HG03095 (cell line): ENCODE measurements around the gene PAFAH2.

ENCODE experiments used
- ATAC-seq: cut with Tn5 transposase; IDR thresholded peaks from one replicate; pipeline ENCODE4 v1.9.1; 2021; ENCODE audit warnings: moderate library complexity; ENCODE audit not compliant: unreplicated experiment

Gene PAFAH2

DNA sequence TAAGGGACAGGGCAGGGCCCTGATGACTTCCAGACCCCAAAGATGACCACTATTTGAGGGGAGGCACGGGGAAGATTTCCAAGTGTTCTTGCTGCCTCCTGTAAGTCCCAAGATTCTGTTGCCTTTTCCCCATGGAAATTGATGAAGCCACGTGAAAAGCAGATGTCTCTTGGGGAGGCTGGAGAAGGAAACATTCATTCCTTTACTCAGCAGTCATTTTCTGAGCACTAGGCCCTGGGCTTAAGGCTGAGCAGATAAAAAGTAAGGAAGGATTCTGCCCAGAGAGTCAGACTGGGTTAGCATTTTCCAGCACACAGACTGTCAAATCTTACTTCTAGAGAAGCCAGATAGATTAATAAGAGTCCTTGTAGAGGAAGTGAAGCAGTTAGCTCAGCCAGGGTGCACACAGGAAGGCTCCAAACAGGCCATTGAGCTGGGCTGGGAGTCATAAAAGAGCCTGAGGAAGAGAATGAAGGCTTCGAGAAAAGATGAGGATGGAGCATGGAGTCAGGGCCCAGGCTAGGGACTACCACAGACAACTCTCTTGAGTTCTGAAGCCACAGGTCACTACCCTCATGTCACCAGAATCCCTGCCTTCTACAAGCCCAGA lies 33.9 kb upstream of the PAFAH2 start:
- ATAC-seq = no peak

DNA sequence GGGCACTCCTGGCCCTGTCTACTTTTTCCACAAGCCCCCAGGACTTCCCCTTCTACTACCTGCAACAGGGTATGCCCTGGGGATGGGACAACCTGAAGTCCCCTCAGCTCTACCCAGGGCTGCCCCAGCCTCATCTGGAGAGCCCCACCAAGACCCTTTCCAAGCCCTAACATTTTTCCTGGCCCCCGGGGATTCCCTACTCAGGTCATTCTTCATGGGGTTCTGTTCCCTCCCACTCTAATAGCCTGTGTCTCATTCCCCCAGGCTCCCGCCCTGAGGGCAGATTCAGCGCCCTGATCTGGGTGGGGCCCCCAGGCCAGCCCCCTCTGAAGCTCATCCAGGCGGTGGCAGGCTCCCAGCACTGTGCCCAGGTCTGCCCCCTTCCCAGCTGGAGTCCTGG lies 33.3 kb upstream of the PAFAH2 start:
- no peak for ATAC-seq

DNA sequence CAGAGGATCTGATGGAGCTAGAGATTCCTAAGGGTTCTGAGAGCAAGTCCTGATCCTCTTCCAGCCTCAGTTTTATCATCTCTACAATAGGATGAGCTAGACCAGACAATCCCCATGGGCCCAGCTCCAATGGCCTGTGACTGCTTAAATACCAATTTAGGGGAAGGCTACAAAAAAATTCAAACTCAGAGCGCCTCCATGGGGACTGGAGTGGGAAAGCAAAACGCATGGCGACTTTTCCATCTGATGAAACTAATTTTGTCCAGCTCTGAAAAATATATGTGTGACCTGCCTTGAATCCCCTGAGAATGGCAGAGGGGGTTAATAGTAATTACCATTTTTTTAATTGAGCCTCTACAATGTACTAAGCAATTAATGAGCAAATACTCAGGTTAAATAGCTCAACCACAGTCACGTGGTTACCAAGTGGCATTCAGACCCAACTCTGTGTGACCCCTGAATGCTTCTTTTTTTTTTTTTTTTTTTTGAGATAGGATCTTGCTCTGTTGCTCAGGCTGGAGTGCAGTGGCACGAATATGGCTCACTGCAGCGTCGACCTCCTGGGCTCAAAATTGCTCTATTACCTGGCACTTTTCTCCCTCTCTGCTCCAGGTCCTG lies 32.1 kb upstream of the PAFAH2 start:
- ATAC-seq = no peak

DNA sequence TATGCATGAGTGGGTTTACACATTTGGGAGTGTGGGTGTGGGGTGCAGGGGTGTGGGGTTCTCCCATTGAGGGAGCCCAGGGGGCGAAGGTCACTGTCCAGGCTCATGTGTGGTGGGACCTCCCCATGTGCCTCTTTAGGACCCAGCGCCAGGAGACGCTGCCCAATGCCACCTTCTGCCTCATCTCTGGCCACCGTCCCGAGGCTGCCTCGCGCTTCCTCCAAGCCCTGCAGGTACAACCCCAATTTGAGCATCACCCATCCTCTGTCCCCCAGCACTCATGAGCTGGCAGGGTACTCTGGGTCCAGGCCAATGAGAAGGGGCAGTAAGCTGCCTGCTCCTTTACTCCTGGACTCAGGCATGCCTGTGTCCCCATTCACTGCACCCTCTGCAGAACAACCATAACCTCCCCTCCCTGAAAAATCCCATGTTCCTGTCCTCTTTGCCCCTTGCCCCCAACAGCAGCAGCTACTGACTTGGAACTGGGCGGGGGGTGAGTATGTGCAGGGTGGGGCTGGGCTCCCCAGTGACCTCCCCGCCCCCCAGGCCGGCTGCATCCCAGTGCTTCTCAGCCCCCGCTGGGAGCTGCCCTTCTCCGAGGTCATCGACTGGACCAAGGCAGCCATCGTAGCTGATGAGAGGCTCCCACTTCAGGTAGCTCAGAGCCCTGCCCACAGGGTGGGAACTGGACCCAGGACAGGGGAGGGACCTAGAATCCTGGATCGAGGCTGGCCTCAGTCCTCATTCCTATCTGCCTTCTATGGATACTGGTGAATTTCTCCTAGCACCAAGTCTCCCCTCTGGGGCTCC lies 31.4 kb upstream of the PAFAH2 start:
- no peak for ATAC-seq

DNA sequence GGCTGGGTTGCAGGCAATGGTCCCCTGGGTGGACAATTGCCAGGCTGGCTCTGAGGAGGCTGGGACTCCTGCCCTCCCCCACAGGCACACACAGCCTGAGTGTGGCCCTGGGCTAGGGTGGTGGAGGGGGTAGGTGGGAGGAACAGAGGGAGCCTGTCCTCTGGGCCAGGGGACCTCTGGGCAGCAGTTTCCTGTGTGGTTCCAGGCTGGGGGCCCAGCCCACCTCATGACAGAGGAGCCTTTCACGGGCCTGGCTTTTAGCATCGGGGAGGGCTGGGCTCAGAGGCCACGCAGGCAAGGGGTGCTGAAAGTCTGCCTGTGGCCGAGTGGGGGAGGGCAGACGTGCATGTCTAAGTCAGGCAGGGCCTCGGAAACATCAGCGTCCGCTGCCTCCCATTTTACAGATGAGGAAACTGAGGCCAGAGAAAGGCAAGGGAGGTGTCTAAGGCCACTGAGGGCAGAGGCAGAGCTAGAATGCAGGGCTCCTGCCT lies 30.7 kb upstream of the PAFAH2 start:
- ATAC-seq = no peak

DNA sequence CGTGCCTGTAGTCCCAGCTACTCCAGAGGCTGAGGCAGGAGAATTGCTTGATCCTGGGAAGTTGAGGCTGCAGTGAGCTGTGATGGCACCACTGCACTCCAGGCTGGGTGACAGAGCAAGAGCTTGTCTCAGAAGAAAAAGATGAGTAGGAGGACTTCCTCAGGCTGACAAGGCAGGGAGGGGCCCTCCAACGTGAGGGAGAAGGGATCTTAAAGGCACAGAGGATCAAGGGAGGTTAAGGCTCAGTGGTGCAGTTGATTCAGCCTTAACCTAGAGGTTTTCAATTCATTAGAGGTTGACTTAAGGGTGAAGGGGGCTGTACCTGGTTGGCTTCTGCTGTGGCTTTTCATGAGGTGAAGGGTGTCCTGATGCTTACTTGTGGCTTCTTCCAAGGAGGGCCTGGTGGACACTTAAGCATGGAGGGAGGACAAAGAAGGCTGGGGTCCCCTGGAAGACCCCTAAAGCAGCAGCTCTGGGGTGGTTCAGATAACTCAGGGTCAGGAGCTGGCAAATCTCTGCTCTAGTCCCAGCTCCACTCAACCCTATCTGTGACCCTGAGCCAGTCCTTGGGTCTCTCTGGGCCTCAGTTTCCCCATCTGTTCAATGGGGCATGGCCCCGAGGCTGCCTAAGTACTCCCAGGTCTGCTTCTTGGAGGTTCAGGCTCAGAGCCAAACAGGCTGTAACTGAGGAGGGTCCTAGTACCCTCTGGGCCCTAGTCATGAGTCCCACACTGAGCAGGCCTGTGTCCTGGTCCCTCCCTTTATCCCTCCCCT lies 30.0 kb upstream of the PAFAH2 start:
- no peak for ATAC-seq

DNA sequence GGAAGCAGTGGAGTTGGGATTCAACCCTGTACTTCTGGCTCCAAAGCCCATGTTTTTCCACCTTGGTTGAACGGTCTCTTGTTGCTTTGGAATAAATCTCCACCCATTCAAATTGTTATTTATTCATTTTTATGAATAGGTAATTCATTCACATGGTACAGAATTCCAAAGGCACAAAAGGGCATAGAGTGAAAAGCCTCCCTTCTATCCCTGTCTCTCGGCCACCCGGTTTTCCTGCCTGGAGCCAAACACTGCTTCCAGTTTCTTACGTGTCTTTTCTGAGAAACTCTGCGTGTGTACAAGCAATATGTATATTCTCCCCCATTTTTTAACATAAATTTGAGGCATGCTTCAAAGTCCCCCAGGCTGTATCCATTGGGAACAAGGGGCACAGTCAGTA lies 27.7 kb upstream of the PAFAH2 start:
- no peak for ATAC-seq

DNA sequence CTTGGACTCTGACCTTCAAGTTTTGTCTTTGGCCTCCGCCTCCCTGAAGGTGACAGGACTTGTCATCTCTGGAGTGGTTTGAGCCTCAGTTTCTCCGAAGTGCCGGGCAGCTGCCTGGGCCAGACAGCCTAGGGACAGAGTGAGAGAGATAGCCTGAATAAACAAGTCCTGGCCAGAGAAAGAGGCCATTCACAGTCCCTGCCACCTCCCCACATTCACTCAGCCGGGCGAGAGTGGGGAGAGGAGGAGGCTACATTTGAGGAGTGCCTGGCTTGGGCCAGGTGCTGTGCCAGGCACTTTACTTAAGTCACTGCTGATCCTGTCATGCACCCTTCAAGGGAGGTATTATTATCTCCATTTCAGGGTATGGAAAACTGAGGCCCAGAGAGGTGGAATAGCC lies 27.2 kb upstream of the PAFAH2 start:
- ATAC-seq = no peak

DNA sequence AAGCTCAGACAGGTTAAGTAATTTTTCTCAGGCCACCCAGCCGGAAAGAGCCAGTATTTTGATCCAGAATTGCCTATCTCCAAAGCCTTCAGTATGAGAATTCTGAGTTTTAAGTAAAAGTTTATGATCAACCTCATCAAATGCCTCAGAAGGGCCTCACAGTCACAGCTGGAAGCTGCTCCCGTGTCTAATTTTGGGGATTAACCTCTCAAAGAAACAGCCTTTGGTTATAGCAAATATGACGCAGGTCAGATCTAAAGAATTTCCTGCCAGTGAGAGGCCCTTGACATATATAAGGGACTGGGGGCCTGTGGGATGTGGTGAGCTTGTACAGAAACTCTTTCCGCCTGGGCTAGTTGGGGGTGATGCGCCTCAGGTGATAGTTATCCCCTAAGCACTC lies 26.0 kb upstream of the PAFAH2 start:
- no peak for ATAC-seq

DNA sequence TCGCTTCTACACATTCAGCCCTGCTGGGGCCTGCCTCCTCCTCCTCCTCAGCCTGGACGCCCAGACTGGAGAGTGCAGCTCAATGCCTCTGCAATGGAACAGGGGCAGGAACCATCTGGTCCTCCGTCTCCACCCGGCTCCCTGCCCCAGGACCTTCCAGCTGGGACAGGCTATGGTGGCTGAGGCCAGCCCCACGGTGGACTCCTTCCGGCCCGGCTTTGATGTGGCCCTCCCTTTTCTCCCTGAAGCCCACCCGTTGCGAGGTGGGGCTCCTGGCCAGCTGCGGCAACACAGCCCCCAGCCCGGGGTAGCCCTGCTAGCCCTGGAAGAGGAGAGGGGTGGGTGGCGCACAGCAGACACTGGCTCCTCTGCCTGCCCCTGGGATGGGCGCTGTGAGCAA lies 25.1 kb upstream of the PAFAH2 start:
- ATAC-seq = no peak

DNA sequence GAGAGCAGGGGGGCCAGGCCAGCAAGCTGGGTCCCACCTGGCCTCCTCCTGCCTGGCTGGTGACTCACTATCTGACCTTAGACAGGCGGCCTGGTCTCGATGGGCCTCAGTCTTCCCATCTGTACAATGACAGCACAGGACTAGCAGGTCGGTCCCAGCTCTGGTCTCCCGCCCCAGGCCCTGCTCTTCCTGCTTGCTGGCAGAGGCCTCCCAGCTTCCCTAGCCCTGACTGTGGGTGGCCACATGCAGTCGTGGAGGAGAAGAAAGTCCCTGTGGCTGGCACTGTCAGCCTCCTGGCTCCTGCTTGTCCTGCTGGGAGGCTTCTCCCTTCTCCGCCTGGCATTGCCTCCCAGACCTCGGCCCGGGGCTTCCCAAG lies 24.5 kb upstream of the PAFAH2 start:
- no peak for ATAC-seq

DNA sequence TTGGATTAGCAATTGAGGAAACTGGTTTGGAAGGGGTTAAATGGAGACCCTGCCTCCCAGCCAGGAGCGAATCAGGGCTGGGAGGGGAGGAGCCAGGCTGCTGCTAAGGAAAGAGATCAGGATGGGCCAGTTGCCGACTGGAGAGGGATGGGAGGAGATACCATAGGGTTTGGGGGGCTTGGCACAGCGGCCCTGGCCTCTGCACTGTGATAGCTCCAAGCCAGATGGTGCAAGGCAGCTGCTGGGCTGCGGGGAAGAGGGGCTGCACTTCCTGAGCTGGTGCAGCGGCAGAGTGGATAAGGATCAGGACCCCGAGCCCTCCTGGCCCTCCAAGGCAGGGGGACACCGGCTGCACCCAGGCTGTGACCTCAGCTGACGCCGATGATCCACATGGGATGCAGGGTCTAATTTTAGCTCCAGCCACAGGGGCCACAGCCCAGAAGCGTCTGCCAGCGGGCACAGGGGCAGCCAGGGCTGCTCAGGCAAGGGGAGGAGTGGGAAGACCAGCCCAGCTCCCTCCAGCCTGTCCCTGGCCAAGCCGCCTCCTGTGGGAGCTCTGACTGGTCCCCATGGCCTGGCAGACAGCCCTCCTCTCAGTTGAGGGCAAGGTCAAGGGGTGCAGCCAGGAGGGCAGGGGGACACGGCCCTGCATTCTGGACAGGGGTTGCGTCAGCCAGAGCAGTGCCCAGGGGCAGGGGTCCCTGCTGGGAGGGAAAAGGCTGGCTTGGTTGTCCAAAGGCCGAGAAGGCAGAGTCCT lies 24.0 kb upstream of the PAFAH2 start, which contains the start of gene EXTL1:
TSS of gene EXTL1 (plus strand) at position 129 of the 757 bp plus-strand sequence. CDS start 872 bp downstream, outside the sequence.
- ATAC-seq = no peak

DNA sequence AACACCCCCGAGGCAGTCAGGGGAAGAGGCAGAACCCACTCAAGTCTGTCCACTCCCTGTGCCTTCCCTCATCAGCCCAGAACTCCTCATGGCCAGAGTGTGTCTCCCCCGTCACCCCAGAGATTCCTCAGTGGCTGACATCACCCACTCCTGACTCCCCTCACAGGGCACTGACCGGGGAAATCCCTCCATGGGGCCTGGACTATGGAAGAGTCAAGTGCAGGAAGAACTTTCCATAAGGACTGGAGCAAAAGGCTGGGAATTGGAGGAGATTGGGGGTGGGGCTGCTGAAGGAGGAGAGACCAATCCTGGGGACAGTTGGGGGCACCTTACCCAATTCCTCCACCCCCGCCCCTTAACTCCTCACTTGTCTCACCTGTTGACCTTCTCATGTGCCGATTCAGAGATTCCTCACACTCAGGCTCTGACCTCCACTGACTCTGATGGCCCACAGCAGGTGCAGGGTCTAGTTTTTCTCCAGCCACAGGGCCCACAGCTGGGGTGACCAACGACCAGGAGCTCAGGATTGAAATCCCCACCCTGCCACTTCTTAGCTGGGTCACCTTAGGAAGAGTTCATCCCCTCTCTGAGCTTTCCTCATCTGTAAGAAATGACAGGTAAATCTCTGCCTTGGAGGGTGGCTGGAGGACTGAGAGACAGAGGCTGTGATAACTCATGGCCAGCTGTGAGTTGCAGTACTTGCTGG lies 23.2 kb upstream of the PAFAH2 start:
- no peak for ATAC-seq

DNA sequence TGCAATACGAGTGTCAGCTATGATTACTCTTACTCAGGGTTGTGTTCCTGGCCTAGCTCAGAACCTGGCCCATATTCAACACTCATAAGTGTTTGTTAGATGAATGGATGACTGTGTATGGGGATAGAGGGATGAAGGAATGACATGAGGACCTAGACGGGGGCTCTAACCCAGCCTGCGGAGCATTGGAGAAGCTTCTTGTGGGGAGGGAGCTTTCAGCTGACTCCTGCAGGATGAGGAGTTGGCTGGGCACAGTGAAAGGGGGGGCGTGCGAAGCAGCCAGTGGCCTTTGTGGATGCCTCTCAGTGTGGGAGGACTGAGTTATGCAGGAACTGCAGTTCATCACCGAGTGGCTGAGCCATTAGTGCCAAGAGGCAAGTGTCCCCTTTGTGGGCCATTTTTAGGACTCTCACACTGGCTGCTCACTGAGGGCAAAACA lies 22.5 kb upstream of the PAFAH2 start:
- no peak for ATAC-seq

DNA sequence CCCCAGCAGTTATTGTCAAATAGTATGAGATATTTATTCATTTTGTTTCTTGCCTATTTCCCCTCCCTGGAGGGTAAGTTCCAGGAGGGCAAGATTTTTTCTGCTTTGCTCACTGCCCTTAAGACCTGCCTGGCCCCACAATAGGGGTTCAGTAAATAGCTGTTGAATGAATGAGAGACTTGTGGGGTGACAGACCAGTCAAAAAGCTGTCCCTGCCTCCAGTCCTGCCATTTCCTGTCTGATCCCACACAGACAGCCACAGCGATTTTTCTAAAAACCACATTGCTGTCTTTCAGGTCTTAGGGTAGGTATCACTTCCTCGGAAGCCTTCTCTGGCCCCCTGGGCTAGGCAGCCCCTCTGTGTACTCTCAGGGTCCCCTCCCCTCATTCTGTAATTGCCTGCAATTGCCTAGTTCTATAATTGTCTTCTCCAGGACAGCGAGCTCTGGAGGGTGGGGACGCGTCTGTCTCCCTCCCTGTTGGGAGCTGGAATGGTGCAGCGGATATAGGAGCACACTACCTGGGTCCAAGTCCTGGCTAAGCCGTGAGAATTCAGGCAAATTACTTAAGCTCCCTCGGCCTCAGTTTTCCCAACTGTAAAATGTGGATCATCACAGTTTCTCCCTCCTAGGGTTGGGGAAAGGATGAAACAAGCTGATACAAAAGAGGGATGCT lies 21.9 kb upstream of the PAFAH2 start:
- no peak for ATAC-seq

DNA sequence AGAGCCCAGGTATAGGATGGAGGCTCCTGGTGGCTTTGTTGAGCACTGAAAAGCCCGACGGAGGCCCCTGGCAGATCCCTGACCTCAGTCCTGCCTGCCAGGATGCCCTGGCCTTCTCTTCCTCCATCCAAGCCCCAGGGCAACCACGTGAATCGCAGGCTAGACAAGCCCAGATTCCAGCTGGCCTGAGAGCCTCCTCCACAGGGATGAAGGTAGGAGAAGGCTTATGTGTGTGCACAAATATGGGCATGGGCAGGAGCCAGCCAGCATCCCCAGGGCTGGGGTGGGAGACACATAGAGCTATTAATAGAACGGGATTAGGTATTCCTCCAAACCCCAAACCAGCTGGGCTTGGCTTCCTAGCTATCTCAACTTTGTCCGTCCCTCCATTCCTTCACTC lies 19.7 kb upstream of the PAFAH2 start:
- ATAC-seq = no peak

DNA sequence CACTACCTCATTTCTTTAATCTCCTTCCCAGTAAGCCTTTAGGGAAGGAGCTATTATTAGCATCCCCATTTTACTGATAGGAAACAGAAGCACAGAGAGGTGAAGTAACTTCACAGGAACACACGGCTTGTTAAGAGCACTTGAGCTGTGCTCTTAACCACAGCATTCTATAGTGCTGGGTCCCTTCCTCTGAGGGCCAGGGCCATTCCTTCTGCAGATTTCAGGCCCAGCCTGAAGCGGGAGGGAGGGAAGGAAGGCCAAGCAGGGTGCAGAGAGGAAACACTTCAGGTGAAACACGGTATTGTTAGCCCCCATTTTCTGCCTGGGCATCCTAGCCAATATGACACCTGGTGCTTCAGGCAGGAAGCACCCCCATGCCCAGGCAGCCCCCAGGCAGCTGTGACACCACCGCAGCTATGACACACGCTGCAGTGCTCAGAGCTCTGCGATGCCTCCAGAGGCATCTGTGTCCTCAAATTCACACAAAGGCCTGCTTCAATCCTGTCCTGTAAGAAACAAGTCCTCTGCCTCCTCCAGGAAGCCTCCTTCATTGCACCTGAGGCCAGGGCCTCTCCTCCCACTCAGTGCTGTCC lies 19.2 kb upstream of the PAFAH2 start:
- no peak for ATAC-seq

DNA sequence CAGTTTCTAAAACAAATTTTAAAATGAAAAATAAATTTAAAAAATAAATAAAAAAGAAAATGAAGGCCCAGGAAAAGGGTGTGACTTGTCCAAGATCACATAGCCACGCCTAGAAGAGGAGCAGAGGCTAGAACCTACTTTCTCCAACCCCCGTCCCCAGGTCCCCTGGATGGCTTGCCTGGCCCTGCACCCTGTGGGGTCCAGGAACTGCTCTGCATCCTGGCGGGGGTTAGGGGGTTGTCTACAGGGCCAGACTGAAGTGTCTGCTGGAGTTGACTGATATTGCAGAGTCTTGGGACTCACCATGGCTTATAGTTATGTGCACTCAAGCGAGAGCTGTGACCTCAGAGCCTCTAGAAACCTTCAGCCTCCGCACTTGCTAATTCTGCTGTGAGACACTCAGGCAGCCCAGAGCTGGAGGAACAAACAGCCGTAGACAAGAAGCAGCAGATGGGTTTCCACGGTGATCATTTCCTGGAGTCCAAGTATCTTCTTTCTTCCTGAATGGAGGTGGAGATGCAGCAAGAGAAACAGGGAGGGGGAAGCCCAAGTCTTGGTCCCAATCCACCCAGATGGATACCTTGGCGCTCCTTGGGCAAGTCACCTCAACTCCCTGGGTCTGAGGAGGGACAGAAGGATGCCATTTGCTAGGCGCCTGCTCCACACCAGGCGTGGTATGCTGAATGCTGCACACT lies 18.5 kb upstream of the PAFAH2 start:
- no peak for ATAC-seq
